Prostate gland (tissue), 2 donors: Measurements from ENCODE around the gene LDB2.

ENCODE experiments used
- POLR2A ChIP-seq: fragments of 450-650 bp; IDR thresholded peaks from one replicate; pipeline ENCODE4 v1.6.1; 2016; ENCODE audit warnings: antibody characterized with exemption, mild to moderate bottlenecking
- TF ChIP-seq, protein P1 (sequence below), 4 experiments: fragments of 200-600 bp in 2 of 4; fragments of 450-650 bp in 2 of 4; sonication (generic) in 2 of 4; IDR thresholded peaks; 1 replicate in 3 of 4; 2 replicates in 1 of 4; pipeline ENCODE4 v1.5.1; 2016 to 2019; ENCODE audit warnings: antibody characterized with exemption in 4 of 4, mild to moderate bottlenecking in 2 of 4, moderate library complexity in 2 of 4

- TF ChIP-seq POLR2A, result no peak
- TF ChIP-seq, protein P1, sequence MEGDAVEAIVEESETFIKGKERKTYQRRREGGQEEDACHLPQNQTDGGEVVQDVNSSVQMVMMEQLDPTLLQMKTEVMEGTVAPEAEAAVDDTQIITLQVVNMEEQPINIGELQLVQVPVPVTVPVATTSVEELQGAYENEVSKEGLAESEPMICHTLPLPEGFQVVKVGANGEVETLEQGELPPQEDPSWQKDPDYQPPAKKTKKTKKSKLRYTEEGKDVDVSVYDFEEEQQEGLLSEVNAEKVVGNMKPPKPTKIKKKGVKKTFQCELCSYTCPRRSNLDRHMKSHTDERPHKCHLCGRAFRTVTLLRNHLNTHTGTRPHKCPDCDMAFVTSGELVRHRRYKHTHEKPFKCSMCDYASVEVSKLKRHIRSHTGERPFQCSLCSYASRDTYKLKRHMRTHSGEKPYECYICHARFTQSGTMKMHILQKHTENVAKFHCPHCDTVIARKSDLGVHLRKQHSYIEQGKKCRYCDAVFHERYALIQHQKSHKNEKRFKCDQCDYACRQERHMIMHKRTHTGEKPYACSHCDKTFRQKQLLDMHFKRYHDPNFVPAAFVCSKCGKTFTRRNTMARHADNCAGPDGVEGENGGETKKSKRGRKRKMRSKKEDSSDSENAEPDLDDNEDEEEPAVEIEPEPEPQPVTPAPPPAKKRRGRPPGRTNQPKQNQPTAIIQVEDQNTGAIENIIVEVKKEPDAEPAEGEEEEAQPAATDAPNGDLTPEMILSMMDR (IDR thresholded peaks at IDR 0.05), result no peak
Observed at GRCh38 chr4:16472537-16472936, 425.9 kb downstream of the LDB2 start.
